Naive thymus-derived CD4-positive, alpha-beta T cell (primary cell): ENCODE data around the gene BRSK2. TPM values are rescaled to one million over a fixed set of nuclear protein-coding genes. Genes with fewer than 3 reads are reported as not detected.
A peak's percentile ranks its signal among the peaks of the same experiment; 100 is the strongest.

Experiments
- ATAC-seq: fragments of 150-1000 bp; cut with Tn5 transposase; 2 replicates; pipeline ENCODE4 v1.10.0; 2021; ENCODE audit warnings: mild to moderate bottlenecking, moderate library complexity
- CTCF ChIA-PET: fragments of 350-600 bp; sonication (Branson Sonifier 250); formaldehyde crosslinking; loops from one replicate; lab custom pipeline; 2021; ENCODE audit warnings: antibody characterized with exemption; lab: Charles Lee
- POLR2A ChIA-PET: fragments of 350-600 bp; sonication (Branson Sonifier 250); formaldehyde crosslinking; loops from one replicate; lab custom pipeline; 2021; ENCODE audit warnings: antibody characterized with exemption, inconsistent platforms; lab: Charles Lee
- DNase-seq, 9 donors: peaks; one replicate each; pipeline versions ENCODE4 v3.0.0 to v3.0.0-alpha.2; 2020 to 2022; ENCODE audit warnings: mixed read lengths in 1 of 9
- H3K27ac ChIP-seq: one replicate; pipeline ENCODE4 v1.7.0; 2013; ENCODE audit warnings: mild to moderate bottlenecking, low read depth, low read length, moderate library complexity
- H3K27me3 ChIP-seq, 2 donors: one replicate each; pipeline ENCODE4 v1.7.0; 2013; ENCODE audit warnings: low read length in 2 of 2, mild to moderate bottlenecking in 2 of 2, moderate library complexity in 2 of 2; ENCODE audit not compliant: control insufficient read depth in 2 of 2, insufficient read depth in 2 of 2
- H3K36me3 ChIP-seq, 3 experiments: 1 replicate in 2 of 3; 2 replicates in 1 of 3; pipeline ENCODE4 v1.7.0; 2013; ENCODE audit warnings: low read length in 3 of 3, mild to moderate bottlenecking in 3 of 3, moderate library complexity in 1 of 3; ENCODE audit not compliant: insufficient read depth in 3 of 3, control insufficient read depth in 2 of 3
- H3K4me1 ChIP-seq, 2 donors: one replicate each; pipeline ENCODE4 v1.7.0; 2013; ENCODE audit warnings: low read length in 2 of 2, mild to moderate bottlenecking in 2 of 2, moderate library complexity in 1 of 2; ENCODE audit not compliant: control insufficient read depth in 2 of 2, insufficient read depth in 2 of 2
- H3K4me3 ChIP-seq: 2 replicates; pipeline ENCODE4 v1.7.0; 2013; ENCODE audit warnings: mild to moderate bottlenecking, low read length
- H3K9me3 ChIP-seq, 3 experiments: 1 replicate in 2 of 3; 2 replicates in 1 of 3; pipeline ENCODE4 v1.7.0; 2013; ENCODE audit warnings: low read length in 3 of 3; ENCODE audit not compliant: control insufficient read depth in 2 of 3
- H3K27ac Mint-ChIP-seq, 9 donors: one replicate each; pipeline ENCODE4 v1.8.0; 2020 to 2022; ENCODE audit warnings: mixed read lengths in 9 of 9, mild to moderate bottlenecking in 8 of 9, moderate library complexity in 5 of 9, inconsistent platforms in 2 of 9
- H3K27me3 Mint-ChIP-seq, 5 donors: one replicate each; pipeline ENCODE4 v1.8.0; 2021 to 2022; ENCODE audit warnings: mixed read lengths in 5 of 5, mild to moderate bottlenecking in 1 of 5
- H3K36me3 Mint-ChIP-seq, 5 donors: one replicate each; pipeline ENCODE4 v1.8.0; 2020 to 2022; ENCODE audit warnings: mixed read lengths in 5 of 5, mild to moderate bottlenecking in 3 of 5, inconsistent platforms in 1 of 5
- H3K4me1 Mint-ChIP-seq, 7 donors: one replicate each; pipeline ENCODE4 v1.8.0; 2020 to 2022; ENCODE audit warnings: mixed read lengths in 7 of 7, mild to moderate bottlenecking in 3 of 7, inconsistent platforms in 1 of 7
- H3K4me3 Mint-ChIP-seq, 10 donors: one replicate each; pipeline ENCODE4 v1.8.0; 2020 to 2022; ENCODE audit warnings: mild to moderate bottlenecking in 10 of 10, mixed read lengths in 10 of 10, moderate library complexity in 6 of 10, inconsistent platforms in 2 of 10
- H3K9me3 Mint-ChIP-seq, 11 donors: one replicate each; pipeline ENCODE4 v1.8.0; 2020 to 2022; ENCODE audit warnings: mixed read lengths in 11 of 11, mild to moderate bottlenecking in 4 of 11, inconsistent platforms in 1 of 11, moderate library complexity in 1 of 11
- intact Hi-C, 2 donors: fragments of 100-400 bp; cut with micrococcal nuclease; formaldehyde crosslinking; loops; one replicate each; pipeline ENCODE4 v1.15.1; 2023
- polyA plus RNA-seq, 2 donors: library from polyadenylated mRNA; unstranded; fragments of 300-500 nt; fragmentation: Illumina TruSeq; gene quantifications; one replicate each; pipeline ENCODE4 v1.2.3, GENCODE V29; 2021
- total RNA-seq, 6 experiments: library from RNA in 5 of 6; stranded (reverse) in 5 of 6; gene quantifications; 1 replicate in 5 of 6; 2 replicates in 1 of 6; pipeline ENCODE4 v1.2.3 and lab custom pipeline; 2021 to 2026

BRSK2 gene
- total and polyA plus RNA-seq, 7 experiments from 2014 or later: 0.27 to 0.51 (median 0.30) TPM; not detected in 4

DNA sequence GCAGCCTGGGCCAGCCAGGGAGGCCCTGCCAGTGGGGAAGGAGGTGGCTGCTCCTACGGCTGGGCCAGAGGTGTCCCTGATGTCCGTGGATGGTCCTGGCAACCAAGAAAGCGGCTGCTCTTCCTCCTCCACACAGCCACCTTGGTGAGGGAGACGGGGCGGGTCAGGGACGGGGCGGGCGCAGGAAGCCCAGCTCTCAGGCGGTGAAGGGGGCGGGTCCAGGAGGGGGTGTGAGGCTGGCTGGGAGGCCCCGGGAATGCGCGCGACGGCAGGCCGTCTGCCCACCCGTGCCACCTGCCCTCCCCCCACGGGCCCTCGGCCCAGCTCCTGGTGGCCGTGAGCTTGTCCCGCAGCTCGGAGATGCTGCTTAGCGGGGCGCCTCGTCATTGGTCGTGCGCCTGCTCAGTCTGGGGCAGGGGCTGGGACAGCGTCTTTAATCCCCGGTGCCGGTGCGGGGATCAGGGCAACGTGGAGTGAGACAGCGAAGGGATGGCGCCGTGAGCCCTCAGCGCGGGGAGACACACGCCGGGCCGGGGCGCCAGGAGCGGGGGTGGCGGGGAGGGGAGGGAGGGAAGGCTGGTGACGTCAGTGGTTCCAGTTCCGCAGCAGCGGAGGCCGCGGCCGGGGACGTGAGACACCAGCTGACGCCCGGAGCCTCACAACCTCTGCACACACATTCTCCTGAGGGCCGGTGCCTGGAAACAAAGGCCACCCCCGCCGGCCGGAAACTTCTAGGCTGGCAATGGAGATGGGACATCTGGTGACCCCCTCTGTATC is 6.7 kb upstream of the BRSK2 start:
- peak overlapping the region; percentile 21 to 90 (median 74) for H3K27ac Mint-ChIP-seq
- Histone ChIP-seq H3K4me1 (no peaks in the 10 kb centered on the region), H3K9me3 (no peaks in the 10 kb centered on the region), H3K27ac (peak overlapping the region; percentile 88), H3K4me3 (peak overlapping the region; percentile 71), H3K27me3 (no peaks in the 10 kb centered on the region), H3K36me3 (no peaks in the 10 kb centered on the region)
- intact Hi-C loops: loop anchor here (1.0 to 10.0 kb wide), 3 partner anchors 74 to 538 kb away; partner anchors contain the start of genes CHID1 (in 1 of the 2), POLR2L (in 1 of the 2), TOLLIP (in 1 of the 2) and TSPAN4 (in 1 of the 2)
- H3K4me3 Mint-ChIP-seq: peak overlapping the region; percentile 61 to 87 (median 77)
- peaks cover 0 to 28% (median 0%) of the 10 kb centered on the region in 5 donors for H3K27me3 Mint-ChIP-seq
- DNase-seq (peak; percentile 51 to 81 (median 60)), ATAC-seq (peak; percentile 87)
- ChIA-PET POLR2A (interaction anchor here (0.7 to 1.4 kb wide), 2 partner anchors 72 to 391 kb away, joined by 3 to 8 read pairs; no protein-coding TSS in a partner anchor), CTCF (interaction anchor here (0.6 to 0.7 kb wide), 3 partner anchors 136 to 686 kb away, joined by 3 to 5 read pairs (median 3); no protein-coding TSS in a partner anchor)
- H3K4me1 Mint-ChIP-seq: peaks cover 0 to 13% (median 9%) of the 10 kb centered on the region in 7 donors
- H3K9me3 Mint-ChIP-seq: peaks cover 0 to 6% (median 0%) of the 10 kb centered on the region in 11 donors
- H3K36me3 Mint-ChIP-seq: no peaks in the 10 kb centered on the region

DNA sequence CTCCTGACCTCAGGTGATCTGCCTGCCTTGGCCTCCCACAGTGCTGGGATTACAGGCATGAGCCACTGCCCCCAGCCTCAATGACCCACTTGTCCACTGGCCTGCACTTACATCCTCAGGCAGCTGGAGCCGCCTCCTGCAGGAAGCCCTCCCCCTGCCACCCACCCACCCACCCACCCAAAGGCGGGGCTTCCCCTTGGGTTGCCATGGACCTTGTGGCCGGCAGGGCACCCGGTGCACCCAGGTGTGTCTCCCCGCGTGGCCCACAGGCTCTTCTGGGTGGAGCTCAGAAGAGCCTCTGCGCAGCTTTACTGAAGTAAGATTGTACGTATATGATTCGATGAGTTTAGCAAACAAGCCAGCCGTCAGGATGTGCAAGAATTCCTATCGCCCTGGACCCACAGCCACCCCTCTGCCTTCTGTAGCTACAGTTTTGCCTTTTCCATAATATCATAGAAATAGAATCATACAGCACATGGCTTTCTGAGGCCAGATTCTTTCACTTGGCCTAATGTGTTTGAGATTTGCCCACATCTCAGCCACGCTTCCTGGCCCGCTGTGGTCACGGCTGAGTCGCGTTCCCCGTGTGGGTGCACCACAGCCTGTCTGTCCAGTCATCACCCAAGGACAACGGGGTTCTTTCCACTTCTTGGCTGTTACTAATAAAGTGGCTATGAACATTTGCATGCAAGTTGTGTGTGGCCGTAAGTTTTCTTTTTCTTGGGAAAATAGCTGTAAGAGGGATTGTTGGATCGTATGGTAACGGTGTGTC is 5.3 kb upstream of the BRSK2 start:
- Mint-ChIP-seq H3K4me1 (peaks cover 0 to 13% (median 9%) of the 10 kb centered on the region in 7 donors), H3K4me3 (peak overlapping the region in 6 of 10 donors; percentile 17 to 52 (median 34)), H3K9me3 (peaks cover 0 to 6% (median 0%) of the 10 kb centered on the region in 11 donors), H3K27me3 (peaks cover 0 to 36% (median 0%) of the 10 kb centered on the region in 5 donors), H3K36me3 (no peaks in the 10 kb centered on the region), H3K27ac (peak overlapping the region in 4 of 9 donors; percentile 4 to 37 (median 18))
- H3K27me3 ChIP-seq: no peaks in the 10 kb centered on the region
- H3K4me1 ChIP-seq: peaks cover 7 to 8% of the 10 kb centered on the region in 2 donors
- no peak overlapping the region for H3K27ac ChIP-seq
- no peak for DNase-seq
- POLR2A ChIA-PET: interaction anchor here (0.8 to 1.0 kb wide), 2 partner anchors 74 to 75 kb away, joined by 3 read pairs; partner anchors contain the start of gene TOLLIP
- intact Hi-C loops: loop anchor here in 1 of 2 donors (10.0 kb wide), 2 partner anchors 470 to 540 kb away; partner anchors contain the start of genes CHID1, POLR2L and TSPAN4
- H3K36me3 ChIP-seq: no peaks in the 10 kb centered on the region
- no peak overlapping the region for H3K4me3 ChIP-seq
- H3K9me3 ChIP-seq: no peaks in the 10 kb centered on the region
- no peak for ATAC-seq
- CTCF ChIA-PET: no interaction called here

DNA sequence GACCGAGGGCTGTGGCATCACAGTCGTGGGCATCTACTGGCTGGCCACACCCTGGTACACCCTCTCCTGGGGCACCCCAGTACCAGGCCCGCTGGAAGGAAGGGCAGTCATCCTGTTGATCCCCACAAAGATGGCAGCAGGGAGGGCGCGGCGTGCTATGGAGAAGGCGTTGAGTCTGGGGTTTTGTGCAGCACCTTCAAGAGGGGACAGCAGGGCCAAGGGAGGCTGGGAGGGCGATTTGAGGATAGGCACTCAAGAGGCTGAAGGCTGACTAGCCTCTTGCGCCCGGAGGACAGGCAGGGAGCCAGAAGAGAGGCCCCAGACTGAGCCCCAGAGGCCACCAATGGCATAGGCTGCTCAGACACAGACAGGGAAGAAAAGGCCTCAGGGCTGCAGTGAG is 2.2 kb upstream of the BRSK2 start:
- ATAC-seq: no peak
- ChIA-PET POLR2A (no interaction called here), CTCF (interaction anchor here (0.6 kb wide), 1 partner anchor 76 kb away, joined by 3 read pairs; no protein-coding TSS in a partner anchor)
- intact Hi-C loops: loop anchor here in 1 of 2 donors (10.0 kb wide), 2 partner anchors 473 to 543 kb away; partner anchors contain the start of genes CHID1, POLR2L and TSPAN4
- no peaks in the 10 kb centered on the region for H3K9me3 ChIP-seq
- Mint-ChIP-seq H3K36me3 (no peaks in the 10 kb centered on the region), H3K4me3 (peak overlapping the region in 9 of 10 donors; percentile 19 to 77 (median 39)), H3K27me3 (peaks cover 15 to 45% (median 16%) of the 10 kb centered on the region in 5 donors), H3K4me1 (peaks cover 0 to 16% (median 10%) of the 10 kb centered on the region in 7 donors), H3K9me3 (peaks cover 0 to 2% (median 0%) of the 10 kb centered on the region in 11 donors), H3K27ac (peak overlapping the region in 2 of 9 donors; percentile 43 to 60)
- H3K27me3 ChIP-seq: no peaks in the 10 kb centered on the region
- H3K4me3 ChIP-seq: no peak overlapping the region
- H3K27ac ChIP-seq: no peak overlapping the region
- DNase-seq: no peak
- no peaks in the 10 kb centered on the region for H3K36me3 ChIP-seq
- H3K4me1 ChIP-seq: peaks cover 7 to 8% of the 10 kb centered on the region in 2 donors

DNA sequence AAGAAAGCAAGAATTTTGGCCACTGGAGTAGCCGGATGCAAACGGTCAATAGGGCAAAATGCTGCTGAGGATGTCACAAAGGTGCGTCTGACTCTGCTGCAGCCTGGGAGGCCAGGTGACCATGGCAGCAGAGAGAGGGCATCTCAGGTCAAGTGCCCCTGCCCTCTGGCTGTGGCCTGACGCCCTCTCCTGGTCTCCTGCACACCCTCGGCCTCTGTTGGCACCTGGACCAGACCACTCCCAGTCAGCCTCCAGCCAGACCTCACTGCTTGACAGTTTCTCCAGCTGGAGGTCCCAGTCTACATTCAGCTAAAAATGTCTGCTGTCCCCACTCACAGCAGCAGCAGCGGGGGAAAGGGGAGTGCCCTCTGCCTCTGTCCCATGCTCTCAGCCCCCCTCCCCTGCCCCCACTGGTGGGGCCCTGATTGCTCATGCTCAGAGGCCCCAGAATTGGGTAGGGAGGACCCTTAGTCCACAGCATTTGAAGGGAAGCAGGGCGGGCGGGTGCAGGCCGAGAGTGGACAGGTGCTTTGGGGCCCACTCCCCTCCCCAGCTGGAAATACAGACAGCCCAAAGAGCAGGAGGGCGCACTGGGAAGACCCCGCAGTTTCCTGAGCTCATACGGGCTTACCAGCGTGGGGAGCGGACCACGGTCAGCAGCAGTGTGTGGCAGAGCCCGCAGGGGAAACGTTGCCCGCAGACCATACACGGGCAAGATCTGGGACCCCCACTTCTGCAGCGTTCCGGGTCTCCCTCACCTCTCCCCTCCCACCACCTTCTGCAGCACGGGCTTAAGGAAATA is 1.6 kb upstream of the BRSK2 start:
- intact Hi-C loops: loop anchor here (2.0 to 10.0 kb wide), 4 partner anchors 51 to 543 kb away; partner anchors contain the start of genes CHID1 (in 1 of the 2), DUSP8 (in 1 of the 2), POLR2L (in 1 of the 2) and TSPAN4 (in 1 of the 2)
- Histone ChIP-seq H3K9me3 (no peaks in the 10 kb centered on the region), H3K4me3 (peak overlapping the region; percentile 64), H3K27me3 (no peaks in the 10 kb centered on the region), H3K36me3 (no peaks in the 10 kb centered on the region), H3K27ac (no peak overlapping the region), H3K4me1 (peaks cover 7 to 8% of the 10 kb centered on the region in 2 donors)
- POLR2A ChIA-PET: no interaction called here
- H3K27ac Mint-ChIP-seq: peak overlapping the region in 2 of 9 donors; percentile 43 to 60
- H3K4me1 Mint-ChIP-seq: peaks cover 0 to 15% (median 10%) of the 10 kb centered on the region in 7 donors
- CTCF ChIA-PET: interaction anchor here (0.6 kb wide), 1 partner anchor 77 kb away, joined by 3 read pairs; no protein-coding TSS in a partner anchor
- peaks cover 18 to 51% (median 21%) of the 10 kb centered on the region in 5 donors for H3K27me3 Mint-ChIP-seq
- no peaks in the 10 kb centered on the region for H3K36me3 Mint-ChIP-seq
- ATAC-seq (no peak), DNase-seq (no peak)
- H3K9me3 Mint-ChIP-seq: peaks cover 0 to 2% (median 0%) of the 10 kb centered on the region in 11 donors
- peak overlapping the region in 9 of 10 donors; percentile 24 to 86 (median 66) for H3K4me3 Mint-ChIP-seq

DNA sequence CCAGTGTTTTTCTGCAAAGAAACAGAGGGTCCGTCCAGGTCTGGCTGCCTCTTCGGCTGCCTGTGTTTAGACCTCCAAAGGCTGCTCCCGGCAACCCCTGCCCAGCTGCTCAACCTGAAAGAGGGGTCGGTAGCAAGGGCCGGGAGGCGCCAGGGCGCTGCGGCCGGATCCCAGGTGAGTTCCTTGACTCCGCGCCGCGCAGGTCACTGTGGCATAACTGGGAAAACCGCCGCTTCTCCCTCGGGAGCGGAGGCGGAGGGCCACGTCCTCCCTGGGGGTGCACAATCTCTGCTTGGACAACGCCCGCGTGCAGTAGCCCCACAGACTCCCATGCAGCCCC is 1.0 kb upstream of the BRSK2 start:
- Mint-ChIP-seq H3K4me3 (peak overlapping the region; percentile 57 to 86 (median 74)), H3K27ac (peak overlapping the region in 2 of 9 donors; percentile 55 to 76), H3K36me3 (no peaks in the 10 kb centered on the region), H3K9me3 (peaks cover 0 to 2% (median 0%) of the 10 kb centered on the region in 11 donors), H3K27me3 (peaks cover 23 to 55% (median 26%) of the 10 kb centered on the region in 5 donors), H3K4me1 (peaks cover 0 to 15% (median 10%) of the 10 kb centered on the region in 7 donors)
- Histone ChIP-seq H3K4me1 (peaks cover 7 to 8% of the 10 kb centered on the region in 2 donors), H3K36me3 (no peaks in the 10 kb centered on the region), H3K27ac (peak overlapping the region; percentile 60), H3K9me3 (no peaks in the 10 kb centered on the region), H3K27me3 (no peaks in the 10 kb centered on the region), H3K4me3 (peak overlapping the region; percentile 64)
- no peak for ATAC-seq
- ChIA-PET POLR2A (interaction anchor here (1.0 kb wide), 1 partner anchor 38 kb away, joined by 3 read pairs; no protein-coding TSS in a partner anchor), CTCF (no interaction called here)
- no peak for DNase-seq
- intact Hi-C loops: loop anchor here (1.0 to 10.0 kb wide), 8 partner anchors 51 to 544 kb away; partner anchors contain the start of genes TOLLIP (in 2 of the 2), CHID1 (in 1 of the 2), DUSP8 (in 1 of the 2) and POLR2L (in 1 of the 2)
